Measurements from ENCODE around the gene ANAPC5. TPM values are rescaled to one million over a fixed set of nuclear protein-coding genes. Genes with fewer than 3 reads are reported as not detected.

Gene ANAPC5
- total and polyA plus RNA-seq, 3 experiments from 2014 or later: 133 to 148 (median 133) TPM

DNA sequence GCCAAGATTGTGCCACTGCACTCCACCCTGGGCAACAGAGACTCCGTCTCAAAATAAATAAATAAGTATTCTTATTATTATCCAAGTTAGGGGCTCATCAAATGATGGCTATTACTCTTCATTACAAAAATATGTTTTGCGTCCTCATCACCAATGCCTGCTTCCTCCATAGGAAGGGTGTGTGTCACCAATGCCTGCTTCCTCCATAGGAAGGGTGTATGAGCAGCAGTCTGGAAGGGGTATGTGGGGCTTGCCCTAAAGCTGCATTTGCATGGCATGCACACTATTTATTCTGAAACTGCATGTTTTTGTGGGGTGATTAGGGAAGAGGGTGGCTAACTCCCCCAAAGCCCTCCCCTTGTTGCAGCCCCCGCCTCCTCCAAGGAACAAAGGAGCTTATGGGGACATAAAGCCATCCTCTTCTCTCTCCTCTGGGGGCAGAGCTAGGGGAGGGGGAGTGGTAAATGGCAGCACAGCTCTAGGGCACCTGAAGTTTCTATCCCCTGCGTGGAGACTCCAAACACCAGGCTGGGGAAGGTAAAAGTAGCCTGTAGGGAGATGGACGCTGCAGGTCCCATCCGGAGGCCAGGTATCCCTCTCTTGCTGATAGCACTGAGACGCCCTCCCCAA is 57.0 kb downstream of the ANAPC5 start:
- H3K27ac ChIP-seq (ENCODE audit: low read depth, low read length): peak overlapping the region; percentile 64
- ChIA-PET POLR2A (no interaction called here), CTCF (interaction anchor here (1.5 kb wide), 1 partner anchor 148 kb away, joined by 3 read pairs; no protein-coding TSS in a partner anchor)
- H3K4me1 Mint-ChIP-seq: peaks cover 17 to 29% (median 29%) of the 10 kb centered on the region in 3 donors
- H3K4me1 ChIP-seq (ENCODE audit: insufficient read depth, low read length): peaks cover 14% of the 10 kb centered on the region
- H3K27me3 Mint-ChIP-seq: no peaks in the 10 kb centered on the region
- H3K4me3 ChIP-seq (ENCODE audit: low read length): peak overlapping the region; percentile 79
- no peaks in the 10 kb centered on the region for H3K9me3 ChIP-seq (ENCODE audit: low read length)
- H3K36me3 Mint-ChIP-seq: peaks cover 0 to 12% (median 4%) of the 10 kb centered on the region in 3 donors
- H3K36me3 ChIP-seq (ENCODE audit: insufficient read depth, low read length): no peaks in the 10 kb centered on the region
- peak overlapping the region in 6 of 8 donors; percentile 11 to 88 (median 76) for H3K27ac Mint-ChIP-seq
- H3K4me3 Mint-ChIP-seq: peak overlapping the region; percentile 80 to 92 (median 87)
- H3K9me3 Mint-ChIP-seq: no peaks in the 10 kb centered on the region
- peak in 1 of 5 donors; percentile 4 for DNase-seq
- no peaks in the 10 kb centered on the region for H3K27me3 ChIP-seq (ENCODE audit: insufficient read depth, low read length, poor library complexity, severe bottlenecking)

DNA sequence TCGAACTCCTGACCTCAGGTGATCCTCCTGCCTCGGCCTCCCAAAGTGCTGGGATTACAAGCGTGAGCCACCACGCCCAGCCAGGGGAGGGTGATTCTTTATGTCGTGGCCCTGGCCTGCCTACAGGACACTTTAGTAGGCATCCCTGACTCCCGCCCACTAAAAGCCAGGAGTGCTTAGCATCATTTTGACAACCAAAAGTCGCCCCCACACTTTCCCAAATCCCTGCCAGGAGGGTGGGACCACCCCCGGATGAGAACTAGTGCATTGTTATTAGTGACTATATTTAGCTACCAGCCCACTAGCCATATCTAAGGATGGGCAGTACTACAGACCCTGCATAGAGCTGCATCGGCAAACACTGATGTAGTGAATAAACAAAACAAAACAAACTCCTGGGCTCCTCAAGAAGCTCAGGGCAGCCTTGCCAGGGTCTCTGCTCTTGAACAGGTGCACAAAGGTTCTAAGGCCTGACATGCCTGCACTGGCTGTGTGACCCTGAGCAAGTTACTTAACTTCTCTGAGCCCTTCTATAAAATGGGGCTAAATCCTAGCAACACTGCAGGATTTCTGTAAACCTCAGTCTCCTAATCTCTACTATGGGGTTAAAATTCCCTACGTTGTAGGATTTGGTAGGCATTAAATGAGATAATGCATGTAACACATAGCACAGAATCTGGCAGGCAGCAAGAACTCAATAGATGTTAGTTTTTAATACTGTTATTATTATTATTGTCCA is 57.9 kb downstream of the ANAPC5 start:
- CTCF ChIA-PET: interaction anchor here (1.5 kb wide), 1 partner anchor 149 kb away, joined by 3 read pairs; no protein-coding TSS in a partner anchor
- no peak overlapping the region for H3K4me3 ChIP-seq (ENCODE audit: low read length)
- DNase-seq: no peak
- H3K27ac Mint-ChIP-seq: peak overlapping the region in 2 of 8 donors; percentile 45 to 61
- no peak overlapping the region for H3K27ac ChIP-seq (ENCODE audit: low read depth, low read length)
- POLR2A ChIA-PET: no interaction called here
- peaks cover 0 to 15% (median 4%) of the 10 kb centered on the region in 3 donors for H3K36me3 Mint-ChIP-seq
- H3K27me3 Mint-ChIP-seq: no peaks in the 10 kb centered on the region
- H3K4me3 Mint-ChIP-seq: peak overlapping the region in 6 of 7 donors; percentile 29 to 87 (median 58)
- H3K36me3 ChIP-seq (ENCODE audit: insufficient read depth, low read length): no peaks in the 10 kb centered on the region
- H3K4me1 Mint-ChIP-seq: peaks cover 18 to 29% (median 29%) of the 10 kb centered on the region in 3 donors
- no peaks in the 10 kb centered on the region for H3K9me3 ChIP-seq (ENCODE audit: low read length)
- H3K4me1 ChIP-seq (ENCODE audit: insufficient read depth, low read length): peaks cover 14% of the 10 kb centered on the region
- H3K9me3 Mint-ChIP-seq: no peaks in the 10 kb centered on the region
- no peaks in the 10 kb centered on the region for H3K27me3 ChIP-seq (ENCODE audit: insufficient read depth, low read length, poor library complexity, severe bottlenecking)

DNA sequence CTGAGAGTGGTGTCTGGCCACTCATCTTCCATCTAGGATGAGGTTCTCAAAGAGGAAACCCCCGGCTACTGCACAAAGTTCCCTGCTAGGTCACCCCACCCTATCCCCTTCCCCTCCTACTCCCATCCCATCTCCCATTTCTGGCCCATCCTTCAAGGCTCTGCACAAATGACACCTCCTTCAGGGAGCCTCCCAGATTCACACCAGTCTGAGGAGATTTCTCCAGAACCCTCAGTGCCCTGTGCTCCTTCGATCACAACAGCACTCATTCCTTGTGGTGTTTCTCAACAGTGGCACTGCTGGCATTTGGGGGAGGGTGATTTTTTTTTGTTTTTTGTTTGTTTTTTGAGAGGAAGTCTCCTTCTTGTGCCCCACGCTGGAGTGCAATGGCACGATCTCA is 58.6 kb downstream of the ANAPC5 start:
- no peak overlapping the region for H3K27ac ChIP-seq (ENCODE audit: low read depth, low read length)
- no peaks in the 10 kb centered on the region for H3K9me3 ChIP-seq (ENCODE audit: low read length)
- Mint-ChIP-seq H3K4me3 (peak overlapping the region in 2 of 7 donors; percentile 72 to 73), H3K36me3 (peaks cover 0 to 15% (median 4%) of the 10 kb centered on the region in 3 donors), H3K27me3 (no peaks in the 10 kb centered on the region), H3K4me1 (peaks cover 18 to 29% (median 29%) of the 10 kb centered on the region in 3 donors), H3K27ac (peak overlapping the region in 2 of 8 donors; percentile 12 to 17), H3K9me3 (no peaks in the 10 kb centered on the region)
- no peaks in the 10 kb centered on the region for H3K36me3 ChIP-seq (ENCODE audit: insufficient read depth, low read length)
- no peaks in the 10 kb centered on the region for H3K27me3 ChIP-seq (ENCODE audit: insufficient read depth, low read length, poor library complexity, severe bottlenecking)
- POLR2A ChIA-PET: no interaction called here
- CTCF ChIA-PET: interaction anchor here (1.5 kb wide), 1 partner anchor 149 kb away, joined by 3 read pairs; no protein-coding TSS in a partner anchor
- H3K4me3 ChIP-seq (ENCODE audit: low read length): no peak overlapping the region
- no peak for DNase-seq
- peaks cover 14% of the 10 kb centered on the region for H3K4me1 ChIP-seq (ENCODE audit: insufficient read depth, low read length)

DNA sequence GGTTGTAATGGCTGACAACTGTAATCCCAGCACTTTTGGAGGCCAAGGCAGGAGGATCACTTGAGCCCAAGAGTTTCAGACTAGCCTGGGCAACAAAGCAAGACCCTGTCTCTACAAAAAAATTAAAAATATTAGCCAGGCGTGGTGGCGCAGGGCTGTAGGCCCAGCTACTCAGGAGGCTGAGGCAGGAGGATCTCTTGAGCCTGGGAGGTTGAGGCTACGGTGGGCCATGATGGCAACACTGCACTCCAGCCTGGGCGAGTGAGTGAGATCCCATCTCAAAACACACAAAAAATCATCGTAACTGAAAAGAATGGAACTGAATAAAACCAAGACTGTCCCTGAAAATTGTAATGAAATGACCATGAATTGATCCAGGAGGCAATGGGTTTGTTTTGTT is 61.8 kb downstream of the ANAPC5 start:
- H3K27me3 Mint-ChIP-seq: no peaks in the 10 kb centered on the region
- Histone ChIP-seq H3K27ac (ENCODE audit: low read depth, low read length) (no peak overlapping the region), H3K36me3 (ENCODE audit: insufficient read depth, low read length) (no peaks in the 10 kb centered on the region), H3K27me3 (ENCODE audit: insufficient read depth, low read length, poor library complexity, severe bottlenecking) (no peaks in the 10 kb centered on the region), H3K4me3 (ENCODE audit: low read length) (no peak overlapping the region), H3K9me3 (ENCODE audit: low read length) (no peaks in the 10 kb centered on the region), H3K4me1 (ENCODE audit: insufficient read depth, low read length) (peaks cover 4% of the 10 kb centered on the region)
- no peak overlapping the region for H3K4me3 Mint-ChIP-seq
- peaks cover 0 to 11% (median 4%) of the 10 kb centered on the region in 3 donors for H3K36me3 Mint-ChIP-seq
- DNase-seq: no peak
- ChIA-PET CTCF (no interaction called here), POLR2A (no interaction called here)
- peak overlapping the region in 1 of 8 donors; percentile 68 for H3K27ac Mint-ChIP-seq
- no peaks in the 10 kb centered on the region for H3K9me3 Mint-ChIP-seq
- peaks cover 12 to 27% (median 21%) of the 10 kb centered on the region in 3 donors for H3K4me1 Mint-ChIP-seq

DNA sequence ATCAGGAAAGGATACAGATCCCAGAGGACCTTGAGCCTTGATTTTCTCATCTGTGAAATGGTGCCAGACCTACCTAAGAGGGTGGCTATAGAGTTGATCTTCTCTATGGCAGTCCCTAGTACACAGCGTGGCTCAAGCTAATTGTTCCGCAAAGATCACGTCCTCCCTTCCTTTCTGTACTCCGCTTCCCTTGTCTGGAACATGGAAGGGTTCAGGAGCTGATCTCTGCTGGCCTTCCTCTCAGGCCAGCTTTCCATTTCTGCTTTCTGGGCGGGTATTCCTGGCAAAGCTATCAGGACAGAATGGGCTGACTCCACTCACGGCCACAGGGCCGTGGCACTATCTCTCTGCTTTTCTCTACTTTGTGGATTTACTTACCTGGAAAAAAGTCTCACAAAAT is 62.2 kb downstream of the ANAPC5 start:
- no peak for DNase-seq
- Histone ChIP-seq H3K4me1 (ENCODE audit: insufficient read depth, low read length) (no peaks in the 10 kb centered on the region), H3K27me3 (ENCODE audit: insufficient read depth, low read length, poor library complexity, severe bottlenecking) (no peaks in the 10 kb centered on the region), H3K27ac (ENCODE audit: low read depth, low read length) (no peak overlapping the region), H3K9me3 (ENCODE audit: low read length) (no peaks in the 10 kb centered on the region), H3K4me3 (ENCODE audit: low read length) (no peak overlapping the region), H3K36me3 (ENCODE audit: insufficient read depth, low read length) (no peaks in the 10 kb centered on the region)
- Mint-ChIP-seq H3K4me1 (peaks cover 8 to 23% (median 16%) of the 10 kb centered on the region in 3 donors), H3K36me3 (peaks cover 0 to 11% (median 4%) of the 10 kb centered on the region in 3 donors), H3K27ac (peak overlapping the region in 1 of 8 donors; percentile 68), H3K27me3 (no peaks in the 10 kb centered on the region), H3K4me3 (no peak overlapping the region), H3K9me3 (no peaks in the 10 kb centered on the region)
- CTCF ChIA-PET: no interaction called here
- POLR2A ChIA-PET: no interaction called here

DNA sequence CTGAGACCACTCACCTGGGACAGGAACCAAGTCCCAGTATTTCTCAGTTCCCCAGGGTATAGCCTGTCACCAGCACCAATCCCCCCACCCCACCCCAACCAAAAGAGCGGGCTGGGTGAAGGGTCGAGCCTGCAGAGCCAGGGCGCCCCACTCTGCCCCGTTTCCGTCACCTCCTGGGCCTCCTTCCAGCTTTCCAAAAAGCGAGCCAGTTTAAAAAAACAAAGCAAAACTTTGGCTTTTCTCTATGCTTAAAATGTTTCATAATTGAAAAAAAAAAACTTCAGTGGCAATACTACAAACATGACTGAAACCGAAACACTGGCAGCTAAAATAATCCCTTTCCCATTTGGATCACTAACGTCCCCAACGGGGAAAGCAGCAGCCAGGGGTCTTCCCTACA is 63.2 kb downstream of the ANAPC5 start:
- no peak overlapping the region for H3K27ac Mint-ChIP-seq
- Histone ChIP-seq H3K4me3 (ENCODE audit: low read length) (no peak overlapping the region), H3K27me3 (ENCODE audit: insufficient read depth, low read length, poor library complexity, severe bottlenecking) (no peaks in the 10 kb centered on the region), H3K4me1 (ENCODE audit: insufficient read depth, low read length) (no peaks in the 10 kb centered on the region), H3K9me3 (ENCODE audit: low read length) (no peaks in the 10 kb centered on the region), H3K27ac (ENCODE audit: low read depth, low read length) (no peak overlapping the region), H3K36me3 (ENCODE audit: insufficient read depth, low read length) (no peaks in the 10 kb centered on the region)
- H3K36me3 Mint-ChIP-seq: peaks cover 0 to 11% (median 4%) of the 10 kb centered on the region in 3 donors
- no peaks in the 10 kb centered on the region for H3K9me3 Mint-ChIP-seq
- H3K27me3 Mint-ChIP-seq: no peaks in the 10 kb centered on the region
- POLR2A ChIA-PET: no interaction called here
- peaks cover 8 to 17% (median 12%) of the 10 kb centered on the region in 3 donors for H3K4me1 Mint-ChIP-seq
- H3K4me3 Mint-ChIP-seq: no peak overlapping the region
- CTCF ChIA-PET: no interaction called here
- no peak for DNase-seq

DNA sequence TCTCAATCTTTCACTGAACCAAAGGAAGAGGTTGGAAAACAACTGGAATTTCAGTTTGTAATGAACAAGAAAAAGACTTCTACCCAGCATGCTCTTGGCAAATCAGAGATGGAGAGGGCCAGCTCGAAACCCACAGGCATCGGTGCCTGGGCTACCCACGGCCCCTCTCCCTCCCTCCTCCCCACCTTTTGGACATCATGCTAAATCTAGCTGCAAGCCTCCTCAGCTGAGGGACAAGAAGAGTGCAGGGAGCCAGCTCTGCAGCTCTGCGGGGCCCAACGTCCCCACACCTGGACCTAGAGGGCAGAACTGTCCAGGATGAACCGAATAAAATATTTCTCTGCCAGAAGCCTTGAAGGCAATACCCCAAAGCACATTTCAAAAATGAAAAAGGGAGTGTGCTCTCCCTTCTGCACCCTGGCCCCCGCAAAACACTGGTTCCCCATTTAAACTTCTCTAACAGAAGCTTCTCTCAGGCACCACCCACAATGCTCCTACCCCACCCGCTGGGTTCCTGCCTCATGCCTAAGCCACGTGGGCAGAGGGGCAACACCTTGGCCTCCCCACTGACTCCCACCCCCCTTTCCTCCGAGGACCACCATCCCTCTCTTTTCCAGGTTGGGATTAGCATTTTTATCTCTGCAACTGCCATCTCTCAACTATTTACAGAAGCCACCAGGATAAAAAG is 63.9 kb downstream of the ANAPC5 start:
- H3K4me3 ChIP-seq (ENCODE audit: low read length): no peak overlapping the region
- no peaks in the 10 kb centered on the region for H3K4me1 ChIP-seq (ENCODE audit: insufficient read depth, low read length)
- no peak for DNase-seq
- H3K27me3 ChIP-seq (ENCODE audit: insufficient read depth, low read length, poor library complexity, severe bottlenecking): no peaks in the 10 kb centered on the region
- no peaks in the 10 kb centered on the region for H3K36me3 ChIP-seq (ENCODE audit: insufficient read depth, low read length)
- Mint-ChIP-seq H3K27ac (peak overlapping the region in 3 of 8 donors; percentile 37 to 70 (median 50)), H3K27me3 (no peaks in the 10 kb centered on the region), H3K4me1 (peaks cover 8 to 12% (median 9%) of the 10 kb centered on the region in 3 donors), H3K36me3 (peaks cover 0 to 13% (median 4%) of the 10 kb centered on the region in 3 donors), H3K4me3 (no peak overlapping the region), H3K9me3 (no peaks in the 10 kb centered on the region)
- no peak overlapping the region for H3K27ac ChIP-seq (ENCODE audit: low read depth, low read length)
- CTCF ChIA-PET: no interaction called here
- H3K9me3 ChIP-seq (ENCODE audit: low read length): no peaks in the 10 kb centered on the region
- POLR2A ChIA-PET: no interaction called here

All from CD8-positive, alpha-beta memory T cell (primary cell).